ENCODE data around the gene BLM.

DNA sequence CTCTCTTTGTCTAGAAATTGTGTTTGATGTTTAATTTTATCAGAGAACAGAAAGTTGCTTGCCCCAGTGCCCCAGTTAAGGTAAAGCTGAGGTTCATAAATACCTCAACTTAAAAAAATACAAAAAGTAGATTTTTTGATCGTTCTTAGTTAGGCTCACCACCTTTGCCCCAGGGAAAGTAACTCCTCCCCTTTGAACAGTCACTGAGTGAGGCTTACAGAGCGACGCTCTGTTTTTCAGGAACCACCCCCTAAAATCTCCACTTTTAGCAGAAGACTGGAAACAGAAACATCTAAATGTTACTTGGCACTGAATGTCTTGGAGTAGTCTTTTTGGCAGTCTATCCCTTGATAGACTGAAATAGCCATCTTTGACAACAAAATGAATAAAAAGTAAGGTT lies 24.9 kb downstream of the BLM start:
- TF ChIP-seq, protein P1, sequence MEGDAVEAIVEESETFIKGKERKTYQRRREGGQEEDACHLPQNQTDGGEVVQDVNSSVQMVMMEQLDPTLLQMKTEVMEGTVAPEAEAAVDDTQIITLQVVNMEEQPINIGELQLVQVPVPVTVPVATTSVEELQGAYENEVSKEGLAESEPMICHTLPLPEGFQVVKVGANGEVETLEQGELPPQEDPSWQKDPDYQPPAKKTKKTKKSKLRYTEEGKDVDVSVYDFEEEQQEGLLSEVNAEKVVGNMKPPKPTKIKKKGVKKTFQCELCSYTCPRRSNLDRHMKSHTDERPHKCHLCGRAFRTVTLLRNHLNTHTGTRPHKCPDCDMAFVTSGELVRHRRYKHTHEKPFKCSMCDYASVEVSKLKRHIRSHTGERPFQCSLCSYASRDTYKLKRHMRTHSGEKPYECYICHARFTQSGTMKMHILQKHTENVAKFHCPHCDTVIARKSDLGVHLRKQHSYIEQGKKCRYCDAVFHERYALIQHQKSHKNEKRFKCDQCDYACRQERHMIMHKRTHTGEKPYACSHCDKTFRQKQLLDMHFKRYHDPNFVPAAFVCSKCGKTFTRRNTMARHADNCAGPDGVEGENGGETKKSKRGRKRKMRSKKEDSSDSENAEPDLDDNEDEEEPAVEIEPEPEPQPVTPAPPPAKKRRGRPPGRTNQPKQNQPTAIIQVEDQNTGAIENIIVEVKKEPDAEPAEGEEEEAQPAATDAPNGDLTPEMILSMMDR (IDR thresholded peaks at IDR 0.05; ENCODE audit: control extremely low read depth in 1 of 3, insufficient read depth in 1 of 3, low read depth in 1 of 3, low read length in 3 of 3): no peak
- no peak for TF ChIP-seq CHD1 (IDR thresholded peaks at IDR 0.05; ENCODE audit: low read depth, low read length)
- no peak for TF ChIP-seq HDAC2 (IDR thresholded peaks at IDR 0.05; ENCODE audit: borderline replicate concordance in 1 of 2, low read depth in 2 of 2, low read length in 2 of 2)
- TF ChIP-seq RNF2 (IDR thresholded peaks at IDR 0.05; ENCODE audit: borderline replicate concordance, low read depth, low read length, missing control alignments, poor library complexity, severe bottlenecking): no peak
- no peak for TF ChIP-seq CREB1 (IDR thresholded peaks at IDR 0.05)

Data from H1 (cell line).